Common myeloid progenitor, CD34-positive (primary cell): ENCODE measurements around the gene ESX1.
"Not testable (repeated sequence)": the region's sequence is repeated elsewhere in the genome, so short reads cannot be mapped to it uniquely, and the experiment has no call there.

Experiments
- CTCF ChIA-PET: fragments of 350-600 bp; sonication (Branson Sonifier 250); formaldehyde crosslinking; loops from one replicate; lab custom pipeline; 2021; ENCODE audit warnings: antibody characterized with exemption; lab: Charles Lee
- POLR2A ChIA-PET: fragments of 350-600 bp; sonication (Branson Sonifier 250); formaldehyde crosslinking; loops from one replicate; lab custom pipeline; 2021; ENCODE audit warnings: antibody characterized with exemption; lab: Charles Lee
- DNase-seq, 3 donors: peaks; one replicate each; pipeline versions ENCODE4 v3.0.0 to v3.0.0-alpha.2; 2013
- H3K27ac ChIP-seq, 2 experiments: 1 replicate in 1 of 2; 2 replicates in 1 of 2; pipeline ENCODE4 v1.7.0; 2013; ENCODE audit warnings: inconsistent platforms in 2 of 2, low read length in 2 of 2, mild to moderate bottlenecking in 2 of 2, low read depth in 1 of 2, moderate library complexity in 1 of 2; ENCODE audit not compliant: severe bottlenecking in 2 of 2, insufficient read depth in 1 of 2, poor library complexity in 1 of 2
- H3K27me3 ChIP-seq, 5 experiments: replicated peaks in 2 of 5; 1 replicate in 3 of 5; 2 replicates in 2 of 5; pipeline versions ENCODE4 v1.6.1 to v1.7.0; 2013; ENCODE audit warnings: low read length in 4 of 5, mild to moderate bottlenecking in 2 of 5, moderate library complexity in 2 of 5, inconsistent platforms in 1 of 5; ENCODE audit not compliant: insufficient read depth in 5 of 5, control insufficient read depth in 4 of 5
- H3K36me3 ChIP-seq, 4 experiments: 1 replicate in 2 of 4; 2 replicates in 2 of 4; pipeline versions ENCODE4 v1.6.1 to v1.7.0; 2013; ENCODE audit warnings: low read length in 3 of 4, control low read depth in 1 of 4, mild to moderate bottlenecking in 1 of 4; ENCODE audit not compliant: control insufficient read depth in 4 of 4, insufficient read depth in 4 of 4
- H3K4me1 ChIP-seq, 4 experiments: 1 replicate in 3 of 4; 2 replicates in 1 of 4; pipeline versions ENCODE4 v1.6.1 to v1.7.1; 2013; ENCODE audit warnings: low read length in 3 of 4, mild to moderate bottlenecking in 3 of 4, control low read depth in 1 of 4, inconsistent platforms in 1 of 4, moderate library complexity in 1 of 4; ENCODE audit not compliant: control insufficient read depth in 4 of 4, insufficient read depth in 4 of 4; ENCODE audit errors: control extremely low read depth in 1 of 4
- H3K4me3 ChIP-seq, 7 experiments: 1 replicate in 4 of 7; 2 replicates in 3 of 7; pipeline versions ENCODE4 v1.5.1 to v1.7.0; 2013; ENCODE audit warnings: mild to moderate bottlenecking in 7 of 7, low read length in 6 of 7, moderate library complexity in 6 of 7, inconsistent platforms in 2 of 7, low read depth in 2 of 7, control low read depth in 1 of 7; ENCODE audit not compliant: insufficient read depth in 4 of 7, control insufficient read depth in 1 of 7; ENCODE audit errors: extremely low read depth in 1 of 7
- H3K9me3 ChIP-seq, 5 experiments: 1 replicate in 4 of 5; 2 replicates in 1 of 5; pipeline versions ENCODE4 v1.6.1 to v1.7.1; 2013; ENCODE audit warnings: low read length in 4 of 5, mild to moderate bottlenecking in 2 of 5, inconsistent platforms in 1 of 5, low read depth in 1 of 5, moderate library complexity in 1 of 5; ENCODE audit not compliant: control insufficient read depth in 4 of 5, insufficient read depth in 2 of 5; ENCODE audit errors: control extremely low read depth in 1 of 5
- WGBS: methylation state at CpG from one replicate; pipeline ENCODE4 v1.1.5; 2013; ENCODE audit not compliant: insufficient coverage; 5-methylcytosine and 5-hydroxymethylcytosine counted together

ESX1 gene

GRCh38 chrX:104250470-104250869 lies 4.3 kb downstream of the ESX1 start:
- peaks cover 6 to 60% (median 14%) of the 10 kb centered on the region in 5 experiments for H3K27me3 ChIP-seq
- no peaks in the 10 kb centered on the region for H3K36me3 ChIP-seq
- H3K27ac ChIP-seq = no peak overlapping the region
- DNase-seq = no peak
- ChIA-PET POLR2A (no interaction called here), CTCF (no interaction called here)
- H3K4me3 ChIP-seq = no peak overlapping the region
- peaks cover 0 to 16% (median 8%) of the 10 kb centered on the region in 4 experiments for H3K4me1 ChIP-seq
- peaks cover 0 to 11% (median 0%) of the 10 kb centered on the region in 5 experiments for H3K9me3 ChIP-seq
- 88% methylated on average over 16 of the region's 17 CpGs for WGBS

- DNase-seq, H3K27me3 ChIP-seq, H3K27ac ChIP-seq, H3K36me3 ChIP-seq, H3K9me3 ChIP-seq, H3K4me1 ChIP-seq, H3K4me3 ChIP-seq, POLR2A ChIA-PET, CTCF ChIA-PET: not testable (repeated sequence)
- 97% methylated on average over 8 of the region's 10 CpGs for WGBS
Measured at GRCh38 chrX:104230060-104230459, 24.7 kb downstream of the ESX1 start.

DNA sequence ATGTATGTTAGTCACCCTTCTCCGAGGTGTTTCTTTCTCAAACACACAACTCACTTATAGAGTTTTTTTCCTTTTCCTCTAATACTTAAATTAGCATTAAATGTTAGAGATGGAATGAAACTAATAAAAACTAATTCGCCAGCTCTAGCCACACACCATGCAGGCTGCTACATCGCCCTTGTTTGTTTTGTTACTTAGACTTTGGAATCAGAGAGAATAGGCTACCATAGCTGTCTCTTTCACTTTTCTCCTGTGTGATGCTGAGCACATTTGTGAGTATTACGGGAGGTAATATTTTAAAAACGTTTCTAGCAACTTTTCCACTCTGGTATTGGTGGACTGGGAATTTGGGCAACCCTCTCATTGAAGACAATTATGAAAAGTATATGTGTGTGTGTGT lies 43.5 kb downstream of the ESX1 start:
- no peaks in the 10 kb centered on the region for H3K4me1 ChIP-seq
- no peak overlapping the region for H3K27ac ChIP-seq
- ChIA-PET CTCF (interaction anchor here (2.4 kb wide), 1 partner anchor 16 kb away, joined by 5 read pairs; no protein-coding TSS in a partner anchor), POLR2A (no interaction called here)
- H3K4me3 ChIP-seq = no peak overlapping the region
- H3K9me3 ChIP-seq = no peaks in the 10 kb centered on the region
- H3K27me3 ChIP-seq = no peaks in the 10 kb centered on the region
- no peak for DNase-seq
- 81% methylated on average over 4 of the region's 5 CpGs for WGBS
- no peaks in the 10 kb centered on the region for H3K36me3 ChIP-seq

GRCh38 chrX:104205548-104205947 lies 49.2 kb downstream of the ESX1 start:
- CTCF ChIA-PET = interaction anchor here (0.9 kb wide), 1 partner anchor 10 kb away, joined by 3 read pairs; no protein-coding TSS in a partner anchor
- H3K27me3 ChIP-seq = no peaks in the 10 kb centered on the region
- no peak overlapping the region for H3K4me3 ChIP-seq
- POLR2A ChIA-PET = no interaction called here
- no peaks in the 10 kb centered on the region for H3K36me3 ChIP-seq
- WGBS = 87% methylated on average over 3 of the region's 5 CpGs
- H3K27ac ChIP-seq = no peak overlapping the region
- H3K4me1 ChIP-seq = no peaks in the 10 kb centered on the region
- DNase-seq = no peak
- H3K9me3 ChIP-seq = no peaks in the 10 kb centered on the region
